ENCODE data around the gene INCA1. TPM values are rescaled to one million over a fixed set of nuclear protein-coding genes. Genes with fewer than 3 reads are reported as not detected.
A peak's percentile ranks its signal among the peaks of the same experiment; 100 is the strongest.

Gene INCA1
- total and polyA plus RNA-seq, 4 donors = 0.28 to 0.75 (median 0.55) TPM

- peak overlapping the region; percentile 97 to 99 for H3K27ac ChIP-seq (ENCODE audit: low read depth in 1 of 2, low read length in 2 of 2)
- H3K9ac ChIP-seq (ENCODE audit: low read depth in 1 of 2, low read length in 2 of 2) = peak overlapping the region; percentile 59 to 84
- H3K9me3 ChIP-seq (ENCODE audit: control insufficient read depth in 4 of 4, low read length in 3 of 4) = no peaks in the 10 kb centered on the region
- peaks cover 7 to 42% (median 29%) of the 10 kb centered on the region in 4 donors for H3K4me1 ChIP-seq (ENCODE audit: control insufficient read depth in 4 of 4, insufficient read depth in 4 of 4, low read length in 3 of 4)
- no peaks in the 10 kb centered on the region for H3K27me3 ChIP-seq (ENCODE audit: control insufficient read depth in 4 of 4, insufficient read depth in 4 of 4, low read length in 3 of 4)
- TF ChIP-seq CTCF (IDR thresholded peaks at IDR 0.05; ENCODE audit: low read depth, low read length, missing input control) = peak; percentile 3
- peak in 1 of 2 donors; percentile 16 for TF ChIP-seq HNF4A (conservative IDR thresholded peaks at IDR 0.05)
- TF ChIP-seq GABPA (IDR thresholded peaks at IDR 0.05 in 1 of 2, conservative IDR thresholded peaks at IDR 0.05 in 1 of 2) = peak in 1 of 2 donors; percentile 70
- TF ChIP-seq NR2F2 (IDR thresholded peaks at IDR 0.05) = peak; percentile 90
- TF ChIP-seq FOXA2 (IDR thresholded peaks at IDR 0.05) = no peak
- TF ChIP-seq MAX (IDR thresholded peaks at IDR 0.05) = peak; percentile 22
- TF ChIP-seq SP1 (IDR thresholded peaks at IDR 0.05) = peak; percentile 99
- no peak for TF ChIP-seq HNF4G (IDR thresholded peaks at IDR 0.05)
- TF ChIP-seq ZBTB33 (IDR thresholded peaks at IDR 0.05) = no peak
- TF ChIP-seq FOXA1 (IDR thresholded peaks at IDR 0.05) = no peak
- peak; percentile 46 to 54 for TF ChIP-seq RXRA (IDR thresholded peaks at IDR 0.05)
- TF ChIP-seq EGR1 (IDR thresholded peaks at IDR 0.05; ENCODE audit: low read depth in 2 of 2) = no peak
- TF ChIP-seq JUND (IDR thresholded peaks at IDR 0.05) = peak in 1 of 2 donors; percentile 37
- no peak for TF ChIP-seq ATF3 (IDR thresholded peaks at IDR 0.05)
- peak; percentile 38 for TF ChIP-seq TAF1 (conservative IDR thresholded peaks at IDR 0.05)
- no peak for TF ChIP-seq REST (IDR thresholded peaks at IDR 0.05)
- TF ChIP-seq YY1 (IDR thresholded peaks at IDR 0.05) = no peak
- peak in 1 of 2 donors; percentile 63 for TF ChIP-seq RAD21 (IDR thresholded peaks at IDR 0.05)
- DNase-seq (ENCODE audit: low spot score) = peak; percentile 95
- peaks cover 0 to 5% (median 0%) of the 10 kb centered on the region in 4 donors for H3K36me3 ChIP-seq (ENCODE audit: control insufficient read depth in 4 of 4, insufficient read depth in 3 of 4, low read depth in 1 of 4, low read length in 3 of 4)
- WGBS = under 1% methylated on average over 42 of the region's 42 CpGs
- H3K4me3 ChIP-seq (ENCODE audit: low read depth in 1 of 3, low read length in 3 of 3) = peak overlapping the region; percentile 74 to 98 (median 97)
These were observed 30.3 kb downstream of the INCA1 start for GRCh38 chr17:4966844-4967538.
